Measurements from ENCODE around the gene ATP5F1C. TPM values are rescaled to one million over a fixed set of nuclear protein-coding genes. Genes with fewer than 3 reads are reported as not detected.

The ATP5F1C gene
- total and polyA plus RNA-seq, 4 donors = 284 to 313 (median 298) TPM

DNA sequence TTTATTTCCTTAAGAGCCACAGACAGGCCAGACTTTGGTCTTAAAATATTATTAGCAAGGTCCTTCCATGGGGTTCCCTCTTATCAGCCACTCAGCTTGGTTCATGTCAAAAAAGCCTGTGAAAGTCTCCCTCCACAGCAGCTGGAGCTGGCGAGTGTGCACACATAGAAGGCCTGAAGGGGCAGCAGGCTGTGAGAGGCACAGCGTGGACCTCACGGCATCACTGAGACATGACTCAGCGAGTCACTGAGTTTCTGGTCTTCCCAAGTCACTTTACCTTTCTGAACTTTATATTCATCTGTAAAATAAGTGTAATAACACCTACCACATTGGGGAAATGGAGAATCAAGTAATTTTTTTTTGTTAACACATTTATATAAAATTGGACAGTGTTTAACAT is 39.0 kb downstream of the ATP5F1C start:
- DNase-seq (ENCODE audit: low read depth in 4 of 6, low spot score in 6 of 6) = no peak
- Histone ChIP-seq H3K27ac (ENCODE audit: low read depth, low read length) (no peak overlapping the region), H3K4me1 (ENCODE audit: control insufficient read depth, insufficient read depth, low read length) (no peaks in the 10 kb centered on the region), H3K27me3 (ENCODE audit: control insufficient read depth, insufficient read depth, low read length) (no peaks in the 10 kb centered on the region), H3K9me3 (ENCODE audit: control insufficient read depth, insufficient read depth, low read length) (no peaks in the 10 kb centered on the region), H3K36me3 (ENCODE audit: control insufficient read depth, insufficient read depth, low read length) (peaks cover 12% of the 10 kb centered on the region), H3K4me3 (ENCODE audit: low read depth, low read length) (no peak overlapping the region)
- WGBS (ENCODE audit: insufficient coverage) = no CpG with 5 or more reads among the region's 4 CpGs

DNA sequence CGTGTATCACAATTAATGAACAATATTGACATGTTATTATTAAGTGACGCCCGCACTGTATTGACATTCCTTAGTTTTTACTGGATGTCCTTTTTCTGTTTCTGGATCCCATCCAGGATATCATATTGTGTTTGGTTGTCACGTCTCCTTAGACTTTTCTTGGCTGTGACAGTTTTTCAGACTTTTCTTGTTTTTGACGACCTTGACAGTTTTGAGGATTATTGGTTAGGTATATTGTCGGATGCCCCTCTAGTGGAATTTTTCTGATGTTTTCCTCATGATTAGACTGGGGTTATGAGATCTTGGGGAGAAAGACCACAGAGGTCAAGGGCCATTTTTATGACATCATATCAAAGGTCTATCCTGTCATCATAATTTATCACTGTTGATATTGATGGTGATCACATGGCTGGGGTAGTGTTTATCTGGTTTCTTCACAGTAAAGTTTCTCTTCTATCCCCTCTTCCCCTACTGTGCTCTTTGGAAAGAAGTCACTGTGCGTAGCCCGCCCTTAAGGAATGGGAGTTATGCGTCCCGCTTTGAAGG is 41.4 kb downstream of the ATP5F1C start:
- Histone ChIP-seq H3K36me3 (ENCODE audit: control insufficient read depth, insufficient read depth, low read length) (peaks cover 10% of the 10 kb centered on the region), H3K27ac (ENCODE audit: low read depth, low read length) (no peak overlapping the region), H3K27me3 (ENCODE audit: control insufficient read depth, insufficient read depth, low read length) (no peaks in the 10 kb centered on the region), H3K4me3 (ENCODE audit: low read depth, low read length) (no peak overlapping the region), H3K4me1 (ENCODE audit: control insufficient read depth, insufficient read depth, low read length) (no peaks in the 10 kb centered on the region), H3K9me3 (ENCODE audit: control insufficient read depth, insufficient read depth, low read length) (no peaks in the 10 kb centered on the region)
- no CpG with 5 or more reads among the region's 10 CpGs for WGBS (ENCODE audit: insufficient coverage)
- no peak for DNase-seq (ENCODE audit: low read depth in 4 of 6, low spot score in 6 of 6)

GRCh38 chr10:7832060-7832459 is 44.1 kb downstream of the ATP5F1C start:
- Histone ChIP-seq H3K27me3 (ENCODE audit: control insufficient read depth, insufficient read depth, low read length) (no peaks in the 10 kb centered on the region), H3K4me3 (ENCODE audit: low read depth, low read length) (no peak overlapping the region), H3K27ac (ENCODE audit: low read depth, low read length) (no peak overlapping the region), H3K36me3 (ENCODE audit: control insufficient read depth, insufficient read depth, low read length) (peaks cover 11% of the 10 kb centered on the region), H3K4me1 (ENCODE audit: control insufficient read depth, insufficient read depth, low read length) (no peaks in the 10 kb centered on the region), H3K9me3 (ENCODE audit: control insufficient read depth, insufficient read depth, low read length) (no peaks in the 10 kb centered on the region)
- DNase-seq (ENCODE audit: low read depth in 4 of 6, low spot score in 6 of 6) = no peak
- WGBS (ENCODE audit: insufficient coverage) = no CpG with 5 or more reads among the region's 1 CpG

DNA sequence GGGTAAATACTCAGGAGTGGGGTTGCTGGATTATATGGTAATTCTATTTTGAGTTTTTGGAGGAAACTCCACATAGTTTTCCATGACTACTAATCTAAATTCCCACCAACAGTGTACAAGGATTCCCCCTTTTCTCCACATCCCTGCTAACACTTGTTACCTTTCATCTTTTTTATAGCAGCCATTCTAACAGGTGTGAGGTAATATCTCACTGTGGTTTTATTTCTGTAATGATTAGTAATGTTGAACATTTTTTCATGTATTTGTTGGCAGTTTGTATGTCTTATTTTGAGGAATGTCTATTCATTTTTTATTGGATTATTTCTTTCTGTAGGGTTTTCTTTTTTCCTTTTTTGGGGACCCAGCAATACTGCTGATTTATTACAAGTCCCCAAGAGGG is 45.2 kb downstream of the ATP5F1C start:
- H3K9me3 ChIP-seq (ENCODE audit: control insufficient read depth, insufficient read depth, low read length) = no peaks in the 10 kb centered on the region
- DNase-seq (ENCODE audit: low read depth in 4 of 6, low spot score in 6 of 6) = no peak
- H3K4me3 ChIP-seq (ENCODE audit: low read depth, low read length) = no peak overlapping the region
- H3K27me3 ChIP-seq (ENCODE audit: control insufficient read depth, insufficient read depth, low read length) = no peaks in the 10 kb centered on the region
- no peaks in the 10 kb centered on the region for H3K4me1 ChIP-seq (ENCODE audit: control insufficient read depth, insufficient read depth, low read length)
- no peak overlapping the region for H3K27ac ChIP-seq (ENCODE audit: low read depth, low read length)
- H3K36me3 ChIP-seq (ENCODE audit: control insufficient read depth, insufficient read depth, low read length) = peaks cover 7% of the 10 kb centered on the region

DNA sequence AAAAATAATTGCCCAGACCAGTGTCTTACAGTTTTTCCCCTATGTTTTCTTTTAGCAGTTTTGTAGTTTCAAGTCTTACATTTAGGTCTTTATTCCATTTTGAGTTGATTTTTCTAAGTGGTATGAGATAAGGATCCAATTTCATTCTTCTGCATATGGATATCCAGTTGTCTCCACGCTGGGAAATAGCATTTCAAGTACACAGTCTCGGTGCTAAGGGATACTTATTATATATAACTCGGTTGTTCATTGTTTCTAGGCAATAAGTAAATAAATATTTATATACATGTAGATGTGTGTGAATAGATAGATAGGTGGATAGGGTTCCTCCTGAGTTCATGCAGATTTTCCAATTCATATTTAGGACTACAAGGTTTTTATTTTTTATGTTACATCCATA is 46.3 kb downstream of the ATP5F1C start:
- Histone ChIP-seq H3K27me3 (ENCODE audit: control insufficient read depth, insufficient read depth, low read length) (no peaks in the 10 kb centered on the region), H3K9me3 (ENCODE audit: control insufficient read depth, insufficient read depth, low read length) (no peaks in the 10 kb centered on the region), H3K4me3 (ENCODE audit: low read depth, low read length) (no peak overlapping the region), H3K4me1 (ENCODE audit: control insufficient read depth, insufficient read depth, low read length) (no peaks in the 10 kb centered on the region), H3K27ac (ENCODE audit: low read depth, low read length) (no peak overlapping the region), H3K36me3 (ENCODE audit: control insufficient read depth, insufficient read depth, low read length) (peaks cover 7% of the 10 kb centered on the region)
- peak in 1 of 6 donors; percentile 14 for DNase-seq (ENCODE audit: low read depth in 4 of 6, low spot score in 6 of 6)
- WGBS (ENCODE audit: insufficient coverage) = no CpG with 5 or more reads among the region's 3 CpGs

DNA sequence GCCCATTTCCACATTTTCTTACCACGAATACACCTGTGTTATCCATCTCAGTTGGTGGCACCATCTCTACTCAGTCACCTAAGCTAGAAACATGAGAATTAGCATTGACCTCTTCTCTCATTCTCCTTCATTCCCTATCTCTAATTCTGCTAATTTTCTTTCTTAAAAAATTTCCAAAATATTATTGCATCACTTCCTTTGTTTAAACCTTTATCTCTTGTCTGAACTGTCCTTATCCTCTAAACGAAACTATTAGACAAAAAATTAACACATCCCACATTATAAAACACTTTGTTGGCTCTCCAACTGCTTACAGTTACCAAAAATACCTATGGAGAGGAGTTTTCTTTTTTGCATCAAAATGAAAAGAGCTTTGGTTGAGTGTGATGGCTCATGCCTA is 48.6 kb downstream of the ATP5F1C start:
- Histone ChIP-seq H3K9me3 (ENCODE audit: control insufficient read depth, insufficient read depth, low read length) (no peaks in the 10 kb centered on the region), H3K4me1 (ENCODE audit: control insufficient read depth, insufficient read depth, low read length) (no peaks in the 10 kb centered on the region), H3K27ac (ENCODE audit: low read depth, low read length) (no peak overlapping the region), H3K4me3 (ENCODE audit: low read depth, low read length) (no peak overlapping the region), H3K27me3 (ENCODE audit: control insufficient read depth, insufficient read depth, low read length) (no peaks in the 10 kb centered on the region), H3K36me3 (ENCODE audit: control insufficient read depth, insufficient read depth, low read length) (peaks cover 7% of the 10 kb centered on the region)
- no peak for DNase-seq (ENCODE audit: low read depth in 4 of 6, low spot score in 6 of 6)
- WGBS (ENCODE audit: insufficient coverage) = 95% methylated on average over 1 of the region's 2 CpGs

DNA sequence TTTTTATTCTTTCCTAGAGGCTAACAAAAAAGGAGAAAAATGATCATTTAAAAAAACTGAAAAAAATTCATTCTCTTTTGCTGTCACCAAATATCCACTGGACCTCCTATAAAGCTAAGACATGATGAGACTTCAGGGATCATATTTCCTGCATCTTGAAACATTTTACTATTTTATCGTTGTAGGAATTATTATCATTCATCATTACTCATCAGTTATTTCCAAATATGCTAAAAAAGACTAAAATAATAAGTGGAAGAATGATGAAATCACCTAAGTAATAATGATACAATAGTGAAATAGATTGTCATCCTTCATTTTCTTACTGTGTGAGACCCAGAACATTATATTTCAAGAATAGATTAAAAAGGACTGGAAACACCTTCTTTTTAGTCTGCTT is 58.6 kb downstream of the ATP5F1C start:
- no CpG with 5 or more reads among the region's 1 CpG for WGBS (ENCODE audit: insufficient coverage)
- Histone ChIP-seq H3K4me1 (ENCODE audit: control insufficient read depth, insufficient read depth, low read length) (no peaks in the 10 kb centered on the region), H3K27me3 (ENCODE audit: control insufficient read depth, insufficient read depth, low read length) (no peaks in the 10 kb centered on the region), H3K27ac (ENCODE audit: low read depth, low read length) (no peak overlapping the region), H3K9me3 (ENCODE audit: control insufficient read depth, insufficient read depth, low read length) (no peaks in the 10 kb centered on the region), H3K4me3 (ENCODE audit: low read depth, low read length) (no peak overlapping the region), H3K36me3 (ENCODE audit: control insufficient read depth, insufficient read depth, low read length) (no peaks in the 10 kb centered on the region)
- no peak for DNase-seq (ENCODE audit: low read depth in 4 of 6, low spot score in 6 of 6)

GRCh38 chr10:7853226-7853842 is 65.4 kb downstream of the ATP5F1C start:
- no peak for DNase-seq (ENCODE audit: low read depth in 4 of 6, low spot score in 6 of 6)
- Histone ChIP-seq H3K27me3 (ENCODE audit: control insufficient read depth, insufficient read depth, low read length) (no peaks in the 10 kb centered on the region), H3K9me3 (ENCODE audit: control insufficient read depth, insufficient read depth, low read length) (no peaks in the 10 kb centered on the region), H3K4me1 (ENCODE audit: control insufficient read depth, insufficient read depth, low read length) (peaks cover 5% of the 10 kb centered on the region), H3K36me3 (ENCODE audit: control insufficient read depth, insufficient read depth, low read length) (no peaks in the 10 kb centered on the region), H3K4me3 (ENCODE audit: low read depth, low read length) (no peak overlapping the region), H3K27ac (ENCODE audit: low read depth, low read length) (no peak overlapping the region)
- WGBS (ENCODE audit: insufficient coverage) = no CpG with 5 or more reads among the region's 4 CpGs

DNA sequence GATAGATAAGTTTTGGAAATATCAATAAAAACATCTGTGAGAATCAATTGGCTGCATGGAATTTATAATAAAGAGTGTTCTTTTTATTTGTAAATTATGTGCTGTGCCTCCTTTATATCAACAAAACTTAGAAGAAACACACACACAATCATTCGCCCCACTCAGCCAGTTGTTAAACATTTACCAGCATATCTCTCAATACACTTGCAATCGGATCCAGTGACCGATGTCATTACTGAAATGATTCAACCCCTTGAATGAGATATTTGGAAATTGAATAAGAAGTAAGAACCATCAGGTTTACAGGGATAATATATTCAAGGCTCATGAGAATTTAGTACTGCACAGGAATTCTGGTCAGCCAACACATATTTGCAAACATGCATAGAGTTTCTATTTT is 65.9 kb downstream of the ATP5F1C start:
- no peak for DNase-seq (ENCODE audit: low read depth in 4 of 6, low spot score in 6 of 6)
- WGBS (ENCODE audit: insufficient coverage) = no CpG with 5 or more reads among the region's 3 CpGs
- H3K9me3 ChIP-seq (ENCODE audit: control insufficient read depth, insufficient read depth, low read length) = no peaks in the 10 kb centered on the region
- no peak overlapping the region for H3K4me3 ChIP-seq (ENCODE audit: low read depth, low read length)
- no peaks in the 10 kb centered on the region for H3K27me3 ChIP-seq (ENCODE audit: control insufficient read depth, insufficient read depth, low read length)
- H3K4me1 ChIP-seq (ENCODE audit: control insufficient read depth, insufficient read depth, low read length) = peaks cover 5% of the 10 kb centered on the region
- no peak overlapping the region for H3K27ac ChIP-seq (ENCODE audit: low read depth, low read length)
- no peaks in the 10 kb centered on the region for H3K36me3 ChIP-seq (ENCODE audit: control insufficient read depth, insufficient read depth, low read length)

- no peak overlapping the region for H3K27ac ChIP-seq (ENCODE audit: low read depth, low read length)
Observed at GRCh38 chr10:7855205-7855604, 67.2 kb downstream of the ATP5F1C start.

More at GRCh38 chr10:7855205-7855604, 67.2 kb downstream of the ATP5F1C start:
- DNase-seq (ENCODE audit: low read depth in 4 of 6, low spot score in 6 of 6) = no peak
- Histone ChIP-seq H3K36me3 (ENCODE audit: control insufficient read depth, insufficient read depth, low read length) (no peaks in the 10 kb centered on the region), H3K27me3 (ENCODE audit: control insufficient read depth, insufficient read depth, low read length) (no peaks in the 10 kb centered on the region), H3K4me1 (ENCODE audit: control insufficient read depth, insufficient read depth, low read length) (peaks cover 5% of the 10 kb centered on the region), H3K9me3 (ENCODE audit: control insufficient read depth, insufficient read depth, low read length) (no peaks in the 10 kb centered on the region), H3K4me3 (ENCODE audit: low read depth, low read length) (no peak overlapping the region)
- WGBS (ENCODE audit: insufficient coverage) = 36% methylated on average over 3 of the region's 4 CpGs

Measured in spinal cord (tissue), 10 donors.